HG03159 (cell line): Measurements from ENCODE around the gene INTS3.
A peak's percentile ranks its signal among the peaks of the same experiment; 100 is the strongest.

Experiments used
- ATAC-seq: cut with Tn5 transposase; IDR thresholded peaks from one replicate; pipeline ENCODE4 v1.9.1; 2021; ENCODE audit warnings: mild to moderate bottlenecking, moderate library complexity; ENCODE audit not compliant: unreplicated experiment

INTS3 gene

GRCh38 chr1:153795934-153796785, 68.3 kb downstream of the INTS3 start:
- no peak for ATAC-seq

- peak; percentile 48 for ATAC-seq
These were observed 69.2 kb downstream of the INTS3 start for GRCh38 chr1:153796786-153797659.

GRCh38 chr1:153798468-153798780, 70.6 kb downstream of the INTS3 start:
- no peak for ATAC-seq

GRCh38 chr1:153799016-153799415, 71.2 kb downstream of the INTS3 start:
- no peak for ATAC-seq

GRCh38 chr1:153799566-153800465, 72.0 kb downstream of the INTS3 start:
- ATAC-seq = no peak

- no peak for ATAC-seq
These were observed 72.7 kb downstream of the INTS3 start for GRCh38 chr1:153800516-153800915.

- no peak for ATAC-seq
These were observed 73.3 kb downstream of the INTS3 start for GRCh38 chr1:153801028-153801625.

- ATAC-seq = no peak
These were observed 74.2 kb downstream of the INTS3 start for GRCh38 chr1:153801786-153802697.

- no peak for ATAC-seq
These were observed 75.7 kb downstream of the INTS3 start for GRCh38 chr1:153803470-153804056.

- ATAC-seq = no peak
These were observed 76.3 kb downstream of the INTS3 start for GRCh38 chr1:153804112-153804511.

GRCh38 chr1:153805042-153805745, 77.3 kb downstream of the INTS3 start:
- peak; percentile 89 for ATAC-seq

- ATAC-seq = peak; percentile 12
These were observed 78.3 kb downstream of the INTS3 start for GRCh38 chr1:153805886-153806719.

- ATAC-seq = no peak
These were observed 88.5 kb downstream of the INTS3 start for GRCh38 chr1:153816283-153816889.

- no peak for ATAC-seq
These were observed 91.0 kb downstream of the INTS3 start for GRCh38 chr1:153818876-153819275.
